Caki2 (cell line): ENCODE measurements around the gene C5. TPM values are rescaled to one million over a fixed set of nuclear protein-coding genes. Genes with fewer than 3 reads are reported as not detected.
"Not testable (repeated sequence)": the region's sequence is repeated elsewhere in the genome, so short reads cannot be mapped to it uniquely, and the experiment has no call there.

Experiments used
- DNase-seq: peaks from one replicate; pipeline ENCODE4 v3.0.0-alpha.2; 2015; ENCODE audit warnings: low read depth
- in situ Hi-C: cut with HindIII; loops from 2 replicates; pipeline ENCODE4 v1.10.0; 2016; ENCODE audit warnings: low sequenced_read_pairs, low pct_unique_long_range_greater_than_20kb, mixed read lengths
- total RNA-seq: library from RNA; depleted of rRNA; stranded (reverse); fragments of >200 nt; shearing (Covaris generic); gene quantifications from 2 replicates; pipeline ENCODE4 v1.2.3, GENCODE V29; 2014; ENCODE audit warnings: low replicate concordance

C5 gene
- total RNA-seq, 1 experiment from 2014 or later, result 1.9 TPM

DNA sequence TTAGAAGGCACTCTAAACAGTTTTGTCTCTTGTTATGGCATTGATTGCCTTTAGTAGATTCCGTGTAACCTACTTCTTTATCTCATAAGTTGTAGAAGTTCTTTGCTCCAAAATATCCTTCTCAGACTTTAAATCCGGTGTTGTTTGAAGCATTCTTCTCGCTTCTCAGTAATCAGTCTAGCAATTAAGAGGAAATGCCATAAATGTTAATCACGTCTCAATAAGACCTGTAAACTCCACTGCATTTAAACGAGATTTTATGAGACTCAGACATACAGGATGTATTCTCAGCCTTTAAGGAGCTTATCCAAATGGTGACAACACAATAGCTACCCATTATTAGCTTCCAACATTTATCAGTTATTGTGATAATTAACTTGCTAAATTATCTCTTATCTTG, 7.7 kb upstream of the C5 start:
- DNase-seq, result no peak
- in situ Hi-C loops, result no loop called here

- DNase-seq, result no peak
- in situ Hi-C loops, result no loop called here
These were observed 5.6 kb upstream of the C5 start for GRCh38 chr9:121055642-121056143.

DNA sequence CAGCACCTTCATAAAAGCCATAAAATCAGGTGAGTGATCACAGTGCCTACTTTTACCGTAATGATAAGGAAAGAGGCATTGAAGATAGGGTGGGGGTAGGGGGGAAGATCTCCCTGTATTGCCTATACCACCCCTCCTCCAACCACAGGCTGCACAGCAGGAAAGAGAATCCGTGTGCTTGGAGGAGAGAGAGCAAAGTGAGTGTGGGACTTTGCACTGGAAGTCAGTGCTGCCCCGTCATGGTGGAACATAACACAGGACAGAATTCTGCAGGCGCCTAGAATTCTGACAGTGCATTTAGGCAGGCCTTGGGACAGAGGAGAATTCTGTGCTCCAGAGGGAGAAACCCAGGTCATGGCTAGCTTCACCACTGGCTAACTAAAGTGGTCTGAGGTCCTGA, 3.5 kb upstream of the C5 start:
- in situ Hi-C loops, result no loop called here
- DNase-seq, result no peak

GRCh38 chr9:121048618-121049017, 1.5 kb downstream of the C5 start:
- no peak for DNase-seq
- in situ Hi-C loops, result no loop called here

DNA sequence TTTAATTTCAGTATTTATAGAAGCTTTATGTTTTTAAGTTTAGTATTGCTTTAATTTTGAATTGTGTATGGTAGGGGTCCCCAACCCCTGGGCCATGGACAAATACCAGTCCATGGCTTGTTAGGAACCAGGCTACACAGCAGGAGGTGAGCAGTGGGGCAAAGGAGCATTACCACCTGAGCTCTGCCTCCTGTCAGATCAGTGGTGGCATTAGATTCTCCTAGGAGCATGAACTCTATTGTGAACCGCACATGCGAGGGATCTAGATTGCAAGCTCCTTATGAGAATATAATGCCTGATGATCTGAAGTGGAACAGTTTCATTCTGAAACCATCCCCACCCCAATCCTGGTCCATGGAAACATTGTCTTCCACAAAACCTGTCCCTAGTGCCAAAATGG, 1.9 kb downstream of the C5 start:
- in situ Hi-C loops, result no loop called here
- no peak for DNase-seq

GRCh38 chr9:121038804-121039203, 11.3 kb downstream of the C5 start:
- DNase-seq, result no peak
- in situ Hi-C loops, result no loop called here

GRCh38 chr9:121038362-121038761, 11.7 kb downstream of the C5 start:
- in situ Hi-C loops, result no loop called here
- DNase-seq, result no peak

DNA sequence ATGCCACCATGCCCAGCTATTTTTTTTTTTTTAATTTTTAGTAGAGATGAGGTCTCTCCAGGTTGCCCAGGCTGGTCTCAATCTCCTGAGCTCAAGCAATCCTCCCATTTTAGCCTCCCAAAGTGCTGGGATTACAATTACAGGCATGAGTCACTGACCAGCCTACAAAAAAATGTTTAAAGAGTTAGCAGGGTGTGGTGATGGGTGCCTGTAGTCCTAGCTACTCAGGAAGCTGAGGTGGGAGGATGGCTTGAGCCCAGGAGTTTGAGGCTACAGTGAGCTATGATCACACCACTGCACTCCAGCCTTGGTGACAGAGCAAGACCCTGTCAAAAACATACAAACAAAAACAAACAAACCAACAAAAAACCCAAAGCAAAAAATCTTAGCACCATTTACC, 14.4 kb downstream of the C5 start:
- DNase-seq, in situ Hi-C loops: not testable (repeated sequence)

GRCh38 chr9:121034529-121034928, 15.5 kb downstream of the C5 start:
- in situ Hi-C loops, result no loop called here
- DNase-seq, result no peak

- DNase-seq, result no peak
- in situ Hi-C loops, result no loop called here
These were observed 20.6 kb downstream of the C5 start for GRCh38 chr9:121029469-121029868.

DNA sequence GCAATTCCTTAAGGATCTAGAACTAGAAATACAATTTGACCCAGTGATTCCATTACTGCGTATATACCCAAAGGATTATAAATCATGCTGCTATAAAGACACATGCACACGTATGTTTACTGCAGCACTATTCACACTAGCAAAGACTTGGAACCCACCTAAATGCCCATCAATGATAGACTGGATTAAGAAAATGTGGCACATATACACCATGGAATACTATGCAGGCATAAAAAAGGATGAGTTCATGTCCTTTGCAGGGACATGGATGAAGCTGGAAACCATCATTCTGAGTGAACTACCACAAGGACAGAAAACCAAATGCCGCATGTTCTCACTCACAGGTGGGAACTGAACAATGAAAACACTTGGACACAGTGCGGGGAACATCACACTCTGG, 21.8 kb downstream of the C5 start:
- in situ Hi-C loops, DNase-seq: not testable (repeated sequence)

DNA sequence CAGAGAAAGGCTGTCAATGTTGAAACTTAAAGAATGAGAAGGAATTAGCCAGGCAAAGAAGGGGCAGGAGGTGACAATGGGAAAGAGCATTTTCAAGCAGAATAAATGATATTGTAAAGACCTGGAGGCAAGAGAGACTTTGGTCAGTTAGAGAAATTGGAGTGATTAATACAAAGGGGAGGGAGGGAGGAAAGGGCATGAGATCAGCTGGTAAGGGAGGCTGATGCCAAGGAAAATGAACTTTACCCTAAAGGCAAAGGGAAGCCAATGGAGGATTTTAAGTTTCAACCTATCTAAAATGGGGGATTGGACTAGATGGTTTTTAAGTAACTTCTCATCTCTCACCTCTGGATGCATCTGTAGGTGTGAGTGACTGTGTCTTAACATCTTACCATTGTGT, 23.3 kb downstream of the C5 start:
- in situ Hi-C loops, result no loop called here
- no peak for DNase-seq

GRCh38 chr9:121026260-121026691, 23.8 kb downstream of the C5 start:
- in situ Hi-C loops, result no loop called here
- DNase-seq, result no peak

GRCh38 chr9:121024237-121024636, 25.8 kb downstream of the C5 start:
- in situ Hi-C loops, result no loop called here
- DNase-seq, result no peak

DNA sequence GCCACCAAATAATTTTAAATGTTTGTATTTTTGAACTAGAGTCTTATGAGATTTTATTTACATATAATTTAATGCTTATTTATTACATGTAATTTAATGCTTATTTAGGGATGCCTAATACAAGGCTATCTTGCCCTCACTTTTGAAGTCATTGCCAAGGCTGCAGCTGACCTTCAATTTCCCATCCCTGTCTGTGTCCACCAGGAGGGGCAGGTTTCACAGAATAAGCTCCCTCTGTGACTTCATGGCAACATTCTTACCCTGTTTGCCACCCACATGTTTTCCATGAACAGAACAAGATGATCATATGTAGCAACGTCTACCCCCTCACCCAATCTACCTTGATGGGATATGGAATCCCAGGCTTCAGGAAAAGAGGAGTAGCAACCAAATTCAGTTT, 27.0 kb downstream of the C5 start:
- in situ Hi-C loops, result no loop called here
- DNase-seq, result no peak

DNA sequence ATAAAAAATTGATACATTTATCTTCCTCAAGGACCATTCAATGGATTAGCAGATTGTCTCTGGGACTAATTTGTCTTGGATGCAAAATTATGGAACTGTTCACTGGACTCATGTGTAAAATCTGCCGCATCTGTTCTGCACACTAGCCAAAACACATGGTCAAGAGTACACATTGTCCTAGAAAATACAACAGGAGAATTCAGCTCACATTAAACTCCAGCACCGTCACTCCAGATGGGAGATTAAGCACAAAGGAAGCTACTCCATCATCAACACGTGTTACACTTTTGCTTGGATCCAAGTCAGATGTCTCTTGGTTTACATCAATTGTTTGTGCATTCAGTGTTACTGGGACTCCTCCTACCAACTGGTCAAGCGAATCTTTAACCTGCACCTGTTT, 28.8 kb downstream of the C5 start:
- in situ Hi-C loops, result no loop called here
- DNase-seq, result no peak

GRCh38 chr9:121019273-121019672, 30.8 kb downstream of the C5 start:
- in situ Hi-C loops, result no loop called here

DNA sequence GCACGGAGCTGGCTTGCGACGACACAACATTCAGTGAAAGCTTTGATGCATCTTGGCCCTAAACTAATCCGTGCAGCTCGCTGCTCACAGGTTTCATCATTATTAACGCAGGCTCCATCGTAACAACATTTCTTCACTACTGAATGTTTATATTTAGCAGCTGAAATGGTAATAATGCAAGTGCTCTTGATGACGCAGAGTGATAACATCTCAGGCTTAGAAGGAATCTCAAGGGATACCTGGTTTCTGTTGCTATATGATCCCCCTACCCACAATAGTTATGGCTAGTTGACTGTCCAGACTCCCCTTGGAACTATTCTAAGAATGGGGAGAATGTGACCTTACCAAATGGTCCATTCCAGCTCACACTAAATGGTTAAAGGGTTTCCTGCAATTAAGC, 36.2 kb downstream of the C5 start:
- in situ Hi-C loops, result no loop called here
- DNase-seq, result no peak

More at GRCh38 chr9:121019273-121019672, 30.8 kb downstream of the C5 start:
- no peak for DNase-seq

- DNase-seq, result no peak
- in situ Hi-C loops, result no loop called here
These were observed 40.4 kb downstream of the C5 start for GRCh38 chr9:121009650-121010049.

DNA sequence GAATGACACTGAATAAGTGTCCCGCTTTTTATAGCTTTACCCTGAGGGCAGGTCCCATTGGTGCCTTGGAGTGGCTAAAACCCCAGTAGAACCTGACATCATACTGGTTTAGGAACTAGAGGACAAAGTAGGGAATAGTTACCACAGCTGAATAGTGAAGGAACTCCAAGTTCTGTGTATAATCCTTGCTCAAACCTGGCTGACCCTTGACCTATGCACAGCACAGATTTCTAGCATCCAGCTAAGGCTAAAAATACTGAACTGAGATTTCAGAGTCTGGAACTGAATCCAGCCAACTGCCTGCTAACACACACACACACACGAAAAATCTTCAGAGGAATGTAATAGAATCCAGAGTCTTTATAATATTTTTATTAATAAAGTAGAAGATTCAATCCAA, 50.8 kb downstream of the C5 start:
- in situ Hi-C loops, result no loop called here
- no peak for DNase-seq

DNA sequence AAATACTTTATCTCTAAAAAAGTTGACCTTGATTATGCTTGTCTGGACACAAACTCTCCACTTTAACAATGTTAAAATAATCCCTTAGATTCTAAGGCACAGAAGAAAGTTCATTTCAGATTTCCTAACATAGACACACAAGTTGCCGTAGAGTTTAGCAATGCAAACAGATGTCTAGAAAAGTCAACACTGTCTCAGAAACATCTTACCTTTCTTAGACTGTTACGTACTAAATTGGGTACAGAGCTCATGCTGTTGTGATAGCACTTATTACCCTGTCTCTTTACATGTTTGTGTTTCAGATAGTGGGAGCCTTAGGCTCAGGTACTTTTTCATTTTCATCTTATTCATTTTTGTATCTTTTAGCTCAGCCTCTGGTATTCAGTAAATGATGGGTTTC, 52.0 kb downstream of the C5 start:
- DNase-seq, result no peak
- in situ Hi-C loops, result no loop called here
